Mesenchymal stem cell (in vitro differentiated cells and primary cell): ENCODE results near the gene PPY.

Experiments
- DNase-seq: peaks from one replicate; pipeline ENCODE4 v3.0.0-alpha.2; 2013
- H2AFZ ChIP-seq: one replicate; pipeline ENCODE4 v1.6.1; 2013; ENCODE audit warnings: low read depth, mild to moderate bottlenecking, control low read depth, inconsistent platforms, low read length, moderate library complexity
- H2AK5ac ChIP-seq: 2 replicates; pipeline ENCODE4 v1.6.1; 2013; ENCODE audit warnings: low read length, moderate library complexity, mild to moderate bottlenecking, inconsistent platforms; ENCODE audit not compliant: severe bottlenecking
- H2BK120ac ChIP-seq: one replicate; pipeline ENCODE4 v1.6.1; 2013; ENCODE audit warnings: low read depth, mild to moderate bottlenecking, inconsistent platforms, low read length, moderate library complexity
- H2BK12ac ChIP-seq, 2 experiments: one replicate each; pipeline ENCODE4 v1.6.1; 2013; ENCODE audit warnings: inconsistent platforms in 2 of 2, low read length in 2 of 2, mild to moderate bottlenecking in 2 of 2, moderate library complexity in 2 of 2, control low read depth in 1 of 2
- H2BK15ac ChIP-seq: one replicate; pipeline ENCODE4 v1.6.1; 2013; ENCODE audit warnings: mild to moderate bottlenecking, low read depth, inconsistent platforms; ENCODE audit not compliant: poor library complexity, severe bottlenecking
- H2BK5ac ChIP-seq: 2 replicates; pipeline ENCODE4 v1.6.1; 2013; ENCODE audit warnings: low read depth, mild to moderate bottlenecking, low read length, control low read depth, inconsistent platforms; ENCODE audit not compliant: poor library complexity, severe bottlenecking
- H3K14ac ChIP-seq, 2 experiments: one replicate each; pipeline ENCODE4 v1.6.1; 2013; ENCODE audit warnings: inconsistent platforms in 2 of 2, low read length in 2 of 2, control low read depth in 1 of 2, mild to moderate bottlenecking in 1 of 2, moderate library complexity in 1 of 2
- H3K18ac ChIP-seq, 2 experiments: one replicate each; pipeline ENCODE4 v1.6.1; 2013; ENCODE audit warnings: inconsistent platforms in 2 of 2, low read length in 2 of 2, control low read depth in 1 of 2, low read depth in 1 of 2, mild to moderate bottlenecking in 1 of 2
- H3K23ac ChIP-seq, 2 experiments: one replicate each; pipeline ENCODE4 v1.6.1; 2013; ENCODE audit warnings: inconsistent platforms in 2 of 2, low read length in 2 of 2, mild to moderate bottlenecking in 2 of 2, moderate library complexity in 2 of 2, control low read depth in 1 of 2
- H3K27ac ChIP-seq: 2 replicates; pipeline ENCODE4 v1.5.1; 2013; ENCODE audit warnings: mild to moderate bottlenecking, moderate library complexity, low read length, control low read depth, inconsistent platforms; ENCODE audit not compliant: poor library complexity, severe bottlenecking
- H3K27me3 ChIP-seq, 2 experiments: 2 replicates each; pipeline versions ENCODE4 v1.6.1 to v1.7.0; 2013; ENCODE audit warnings: low read length in 2 of 2, mild to moderate bottlenecking in 2 of 2, moderate library complexity in 2 of 2, control low read depth in 1 of 2, inconsistent platforms in 1 of 2; ENCODE audit not compliant: control insufficient read depth in 1 of 2, insufficient read depth in 1 of 2
- H3K36me3 ChIP-seq, 2 experiments: 2 replicates each; pipeline versions ENCODE4 v1.6.1 to v1.7.0; 2013; ENCODE audit warnings: low read length in 2 of 2, control low read depth in 1 of 2, inconsistent platforms in 1 of 2, low read depth in 1 of 2, mild to moderate bottlenecking in 1 of 2; ENCODE audit not compliant: insufficient read depth in 2 of 2, control insufficient read depth in 1 of 2
- H3K4ac ChIP-seq, 2 experiments: one replicate each; pipeline ENCODE4 v1.6.1; 2013; ENCODE audit warnings: inconsistent platforms in 2 of 2, low read length in 2 of 2, mild to moderate bottlenecking in 2 of 2, moderate library complexity in 2 of 2, control low read depth in 1 of 2, low read depth in 1 of 2
- H3K4me1 ChIP-seq: 2 replicates; pipeline ENCODE4 v1.6.1; 2013; ENCODE audit warnings: low read depth, low read length, control low read depth; ENCODE audit not compliant: control insufficient read depth, insufficient read depth
- H3K4me2 ChIP-seq: 2 replicates; pipeline ENCODE4 v1.6.1; 2013; ENCODE audit warnings: low read length, mild to moderate bottlenecking, inconsistent platforms; ENCODE audit not compliant: poor library complexity, severe bottlenecking
- H3K4me3 ChIP-seq, 2 experiments: 2 replicates each; pipeline versions ENCODE4 v1.5.1 to v1.7.0; 2013; ENCODE audit warnings: low read length in 2 of 2, mild to moderate bottlenecking in 2 of 2, control low read depth in 1 of 2, low read depth in 1 of 2; ENCODE audit not compliant: insufficient read depth in 1 of 2
- H3K79me1 ChIP-seq: replicated peaks from 2 replicates; pipeline ENCODE4 v1.6.1; 2013; ENCODE audit warnings: mild to moderate bottlenecking, control low read depth, low read length, inconsistent platforms; ENCODE audit not compliant: poor library complexity, severe bottlenecking
- H3K9ac ChIP-seq: 2 replicates; pipeline ENCODE4 v1.7.0; 2013; ENCODE audit warnings: mild to moderate bottlenecking, low read length, moderate library complexity
- H3K9me3 ChIP-seq: 2 replicates; pipeline ENCODE4 v1.7.0; 2013; ENCODE audit warnings: mild to moderate bottlenecking, low read length; ENCODE audit not compliant: control insufficient read depth
- H4K8ac ChIP-seq: one replicate; pipeline ENCODE4 v1.6.1; 2013; ENCODE audit warnings: inconsistent platforms, mild to moderate bottlenecking, low read length, moderate library complexity
- H4K91ac ChIP-seq: one replicate; pipeline ENCODE4 v1.6.1; 2013; ENCODE audit warnings: mild to moderate bottlenecking, low read length, inconsistent platforms
- WGBS: methylation state at CpG from one replicate; pipeline ENCODE4 v1.1.7; 2013; ENCODE audit warnings: mixed read lengths; 5-methylcytosine and 5-hydroxymethylcytosine counted together

The PPY gene

GRCh38 chr17:43901861-43902589 lies 40.3 kb downstream of the PPY start:
- Histone ChIP-seq H2BK12ac (no peak overlapping the region), H3K27ac (no peak overlapping the region), H2AK5ac (no peak overlapping the region), H3K79me1 (no peaks in the 10 kb centered on the region), H3K4ac (no peak overlapping the region), H3K23ac (no peak overlapping the region), H3K4me3 (no peak overlapping the region), H2BK120ac (no peak overlapping the region), H3K9ac (no peak overlapping the region), H3K27me3 (peaks cover 0 to 46% of the 10 kb centered on the region in 2 experiments), H3K18ac (no peak overlapping the region), H4K91ac (no peak overlapping the region), H3K9me3 (no peaks in the 10 kb centered on the region), H3K4me1 (peaks cover 29% of the 10 kb centered on the region), H3K36me3 (no peaks in the 10 kb centered on the region), H4K8ac (no peak overlapping the region), H2BK5ac (no peak overlapping the region), H2BK15ac (no peak overlapping the region), H2AFZ (no peak overlapping the region), H3K14ac (no peak overlapping the region), H3K4me2 (no peak overlapping the region)
- no peak for DNase-seq
- 69% methylated on average over 6 of the region's 7 CpGs for WGBS

GRCh38 chr17:43900858-43901754 lies 41.2 kb downstream of the PPY start:
- Histone ChIP-seq H2BK15ac (no peak overlapping the region), H3K18ac (no peak overlapping the region), H3K4me3 (peak overlapping the region; percentile 49 to 81), H3K27me3 (peaks cover 0 to 44% of the 10 kb centered on the region in 2 experiments), H3K9me3 (no peaks in the 10 kb centered on the region), H3K4ac (no peak overlapping the region), H4K8ac (no peak overlapping the region), H2BK12ac (peak overlapping the region in 1 of 2 experiments; percentile 10), H3K36me3 (no peaks in the 10 kb centered on the region), H3K4me1 (peaks cover 20% of the 10 kb centered on the region), H2BK5ac (no peak overlapping the region), H3K27ac (no peak overlapping the region), H3K14ac (no peak overlapping the region), H3K9ac (peak overlapping the region; percentile 75), H2AFZ (no peak overlapping the region), H3K4me2 (peak overlapping the region; percentile 94), H3K79me1 (no peaks in the 10 kb centered on the region), H2BK120ac (no peak overlapping the region), H2AK5ac (no peak overlapping the region), H3K23ac (no peak overlapping the region), H4K91ac (no peak overlapping the region)
- DNase-seq: no peak
- 18% methylated on average over 11 of the region's 13 CpGs for WGBS

DNA sequence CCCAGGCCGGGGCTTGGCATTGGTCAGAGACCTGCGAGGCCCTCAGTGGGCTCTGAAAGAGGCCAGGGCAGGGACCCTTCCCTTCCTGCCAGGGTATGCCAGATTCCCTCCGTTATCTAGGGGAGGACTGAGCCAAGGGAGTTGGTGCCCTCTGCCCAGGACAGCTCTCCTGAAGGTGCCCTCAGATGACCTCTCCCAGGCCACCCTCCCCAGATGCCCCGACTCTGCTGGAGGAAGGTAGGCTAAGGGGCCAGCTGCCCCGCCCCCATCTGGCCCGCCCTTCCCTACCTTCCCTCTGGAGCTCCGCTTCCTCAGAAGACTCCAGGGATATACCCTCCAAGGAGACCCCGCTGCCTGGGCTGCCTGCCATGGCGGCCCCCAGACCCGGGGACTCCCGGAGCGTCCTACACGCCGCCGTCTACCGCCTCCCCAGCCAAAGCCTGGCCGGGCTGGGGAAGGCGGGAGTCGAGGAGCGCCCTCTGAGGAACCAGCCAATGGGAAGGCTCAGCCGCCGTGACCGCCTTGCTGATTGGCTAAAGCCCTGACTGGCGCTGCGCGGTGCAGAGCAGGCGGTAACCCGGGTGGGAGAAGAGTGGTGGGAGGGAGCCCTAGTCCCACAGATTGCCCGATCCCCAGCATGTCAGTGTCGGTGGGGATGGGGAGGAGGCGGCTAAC lies 42.0 kb downstream of the PPY start:
- peak overlapping the region; percentile 24 for H2AFZ ChIP-seq
- H3K14ac ChIP-seq: no peak overlapping the region
- WGBS: 9% methylated on average over 28 of the region's 31 CpGs
- peak overlapping the region; percentile 75 for H3K9ac ChIP-seq
- H3K9me3 ChIP-seq: no peaks in the 10 kb centered on the region
- H2BK5ac ChIP-seq: no peak overlapping the region
- no peak overlapping the region for H3K18ac ChIP-seq
- H4K8ac ChIP-seq: no peak overlapping the region
- no peak overlapping the region for H3K4ac ChIP-seq
- H2BK15ac ChIP-seq: no peak overlapping the region
- H3K36me3 ChIP-seq: no peaks in the 10 kb centered on the region
- no peak overlapping the region for H3K27ac ChIP-seq
- no peak overlapping the region for H2AK5ac ChIP-seq
- peak; percentile 85 for DNase-seq
- H3K27me3 ChIP-seq: peaks cover 0 to 40% of the 10 kb centered on the region in 2 experiments
- H2BK120ac ChIP-seq: no peak overlapping the region
- peak overlapping the region; percentile 49 to 81 for H3K4me3 ChIP-seq
- H2BK12ac ChIP-seq: no peak overlapping the region
- peaks cover 17% of the 10 kb centered on the region for H3K4me1 ChIP-seq
- H3K23ac ChIP-seq: no peak overlapping the region
- H3K79me1 ChIP-seq: no peaks in the 10 kb centered on the region
- peak overlapping the region; percentile 94 for H3K4me2 ChIP-seq
- H4K91ac ChIP-seq: no peak overlapping the region

DNA sequence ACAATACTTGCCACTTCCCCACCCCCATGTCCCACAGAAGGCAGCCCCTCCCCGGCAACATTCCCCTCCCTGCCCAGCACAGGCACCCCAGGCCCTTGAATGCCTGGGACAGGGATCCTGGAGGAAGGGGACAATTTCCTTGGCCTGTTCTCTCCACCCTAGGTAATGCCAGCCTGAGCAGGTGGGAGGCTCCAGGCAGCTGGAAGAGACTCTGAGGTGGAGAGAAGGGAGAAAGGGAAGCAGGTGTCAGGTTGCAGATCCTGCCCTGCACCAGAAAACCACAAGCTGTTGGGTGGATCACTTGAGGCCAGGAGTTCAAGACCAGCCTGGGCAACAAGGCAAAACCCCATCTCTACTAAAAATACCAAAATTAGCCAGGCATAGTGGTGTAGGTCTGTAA lies 43.8 kb downstream of the PPY start:
- no CpG with 5 or more reads among the region's 1 CpG for WGBS
- Histone ChIP-seq H3K27me3 (peaks cover 0 to 28% of the 10 kb centered on the region in 2 experiments), H2AK5ac (no peak overlapping the region), H4K8ac (no peak overlapping the region), H2AFZ (no peak overlapping the region), H3K14ac (no peak overlapping the region), H2BK120ac (no peak overlapping the region), H4K91ac (no peak overlapping the region), H3K4me1 (peaks cover 17% of the 10 kb centered on the region), H2BK15ac (no peak overlapping the region), H3K18ac (no peak overlapping the region), H2BK12ac (no peak overlapping the region), H3K79me1 (no peaks in the 10 kb centered on the region), H2BK5ac (no peak overlapping the region), H3K9ac (no peak overlapping the region), H3K4me2 (no peak overlapping the region), H3K23ac (no peak overlapping the region), H3K27ac (no peak overlapping the region), H3K4ac (no peak overlapping the region), H3K4me3 (no peak overlapping the region), H3K9me3 (no peaks in the 10 kb centered on the region), H3K36me3 (no peaks in the 10 kb centered on the region)
- DNase-seq: no peak
